HCT116 (cell line): ENCODE data around the gene MAPK4. TPM values are rescaled to one million over a fixed set of nuclear protein-coding genes. Genes with fewer than 3 reads are reported as not detected.

ENCODE experiments used
- ATAC-seq: fragments of 200-7000 bp; cut with Tn5 transposase; 2 replicates; pipeline ENCODE4 v1.9.1; 2020; ENCODE audit warnings: mild to moderate bottlenecking, moderate library complexity
- BruUV-seq: library from RNA; stranded (reverse); fragments of 400-500 nt; replicated peaks from 2 replicates; lab custom pipeline; 2021; lab: Mats Ljungman, UMichigan
- CTCF ChIA-PET: fragments of 300-600 bp; sonication (Branson Sonifier 250); formaldehyde crosslinking; loops from one replicate; lab custom pipeline; 2021; ENCODE audit warnings: antibody characterized with exemption; lab: Charles Lee
- POLR2A ChIA-PET: fragments of 300-600, 350-600 bp; sonication (Branson Sonifier 250); formaldehyde crosslinking; loops from one replicate; lab custom pipeline; 2021; ENCODE audit warnings: antibody characterized with exemption; lab: Charles Lee
- RAD21 ChIA-PET, 2 experiments: fragments of 300-600 bp; sonication (Branson Sonifier 250); formaldehyde crosslinking; loops; one replicate each; lab custom pipeline; 2023; ENCODE audit warnings: low total read pairs in 2 of 2; ENCODE audit not compliant: uncharacterized antibody in 2 of 2, unreplicated experiment in 2 of 2, low non-redundant PET in 1 of 2; lab: Charles Lee
- DNase-seq: peaks from one replicate; pipeline ENCODE4 v3.0.0-alpha.2; 2010; ENCODE audit warnings: low read depth, low spot score
- H2AFZ ChIP-seq: fragments of 200-600 bp; shearing (Covaris generic), sonication (generic); 2 replicates; pipeline ENCODE4 v1.6.1; 2017; ENCODE audit warnings: low read depth, mixed run types, mixed read lengths, antibody characterized with exemption, low read length; ENCODE audit not compliant: poor library complexity, severe bottlenecking
- H3K27ac ChIP-seq: 2 replicates; pipeline ENCODE4 v1.5.1; 2012; ENCODE audit warnings: low read depth, low read length
- H3K27me3 ChIP-seq: fragments of 200-600 bp; sonication (generic); 2 replicates; pipeline ENCODE4 v1.6.1; 2016; ENCODE audit warnings: mixed run types, low read length, mixed read lengths; ENCODE audit not compliant: insufficient read depth
- H3K36me3 ChIP-seq, 2 experiments: fragments of 200-500 bp in 1 of 2; fragments of 200-600 bp in 1 of 2; sonication (Bioruptor generic) in 1 of 2; sonication (generic) in 1 of 2; 2 replicates each; pipeline versions ENCODE4 v1.5.1 to v1.6.1; 2014 to 2016; ENCODE audit warnings: low read length in 2 of 2, inconsistent platforms in 1 of 2, mixed read lengths in 1 of 2, mixed run types in 1 of 2; ENCODE audit not compliant: insufficient read depth in 2 of 2, control insufficient read depth in 1 of 2
- H3K4me1 ChIP-seq, 2 experiments: fragments of 200-600 bp in 1 of 2; sonication (generic) in 1 of 2; 2 replicates each; pipeline versions ENCODE4 v1.5.1 to v1.6.1; 2012 to 2017; ENCODE audit warnings: low read length in 2 of 2, inconsistent platforms in 1 of 2, mild to moderate bottlenecking in 1 of 2, mixed read lengths in 1 of 2, mixed run types in 1 of 2, moderate library complexity in 1 of 2; ENCODE audit not compliant: insufficient read depth in 2 of 2, control insufficient read depth in 1 of 2
- H3K4me2 ChIP-seq: fragments of 200-600 bp; sonication (generic); 2 replicates; pipeline ENCODE4 v1.6.1; 2017; ENCODE audit warnings: mixed run types, low read length, mixed read lengths
- H3K4me3 ChIP-seq, 2 experiments: fragments of 200-600 bp in 1 of 2; sonication (generic) in 1 of 2; replicated peaks in 1 of 2; 2 replicates each; pipeline ENCODE4 v1.5.1; 2011 to 2016; ENCODE audit warnings: low read length in 2 of 2, control low read depth in 1 of 2, low read depth in 1 of 2, mild to moderate bottlenecking in 1 of 2, mixed read lengths in 1 of 2, mixed run types in 1 of 2
- H3K79me2 ChIP-seq: fragments of 200-600 bp; sonication (generic); 2 replicates; pipeline ENCODE4 v1.6.1; 2017; ENCODE audit warnings: mild to moderate bottlenecking, mixed run types, low read length, moderate library complexity, mixed read lengths; ENCODE audit not compliant: insufficient read depth
- H3K9ac ChIP-seq: fragments of 200-600 bp; sonication (generic); 2 replicates; pipeline ENCODE4 v1.6.1; 2016; ENCODE audit warnings: low read length, mixed read lengths
- H3K9me2 ChIP-seq: fragments of 200-600 bp; sonication (generic), shearing (Covaris generic); 2 replicates; pipeline ENCODE4 v1.6.1; 2017; ENCODE audit warnings: mixed run types, mild to moderate bottlenecking, moderate library complexity; ENCODE audit not compliant: insufficient read depth
- H3K9me3 ChIP-seq, 2 experiments: fragments of 200-500 bp in 1 of 2; fragments of 200-600 bp in 1 of 2; sonication (Bioruptor generic) in 1 of 2; sonication (generic) in 1 of 2; 2 replicates each; pipeline ENCODE4 v1.6.1; 2014 to 2017; ENCODE audit warnings: low read length in 2 of 2, mixed read lengths in 2 of 2, inconsistent platforms in 1 of 2, low read depth in 1 of 2, mild to moderate bottlenecking in 1 of 2, mixed run types in 1 of 2, moderate library complexity in 1 of 2; ENCODE audit not compliant: control insufficient read depth in 1 of 2, insufficient read depth in 1 of 2
- H4K20me1 ChIP-seq: fragments of 200-600 bp; sonication (generic), shearing (Covaris generic); 2 replicates; pipeline ENCODE4 v1.6.1; 2017; ENCODE audit warnings: mixed run types, mild to moderate bottlenecking, moderate library complexity; ENCODE audit not compliant: insufficient read depth
- CBX3 ChIP-seq: IDR thresholded peaks from 2 replicates; pipeline ENCODE4 v1.6.1; 2012; ENCODE audit warnings: low read depth
- CEBPB ChIP-seq: IDR thresholded peaks from 2 replicates; pipeline ENCODE4 v1.6.1; 2012; ENCODE audit warnings: low read depth
- CTCF ChIP-seq, 3 experiments: fragments of 200-600 bp in 1 of 3; sonication (generic) in 1 of 3; IDR thresholded peaks in 2 of 3; conservative IDR thresholded peaks in 1 of 3; 2 replicates each; pipeline ENCODE4 v1.5.1; 2012 to 2017; ENCODE audit warnings: low read depth in 2 of 3, low read length in 2 of 3, antibody characterized with exemption in 1 of 3, borderline replicate concordance in 1 of 3, control low read depth in 1 of 3, mild to moderate bottlenecking in 1 of 3, mixed read lengths in 1 of 3, mixed run types in 1 of 3, moderate library complexity in 1 of 3; ENCODE audit not compliant: insufficient read depth in 1 of 3
- EGR1 ChIP-seq: IDR thresholded peaks from 2 replicates; pipeline ENCODE4 v1.6.1; 2012; ENCODE audit warnings: low read depth
- ELF1 ChIP-seq: IDR thresholded peaks from 2 replicates; pipeline ENCODE4 v1.6.1; 2012; ENCODE audit warnings: low read depth, borderline replicate concordance
- EZH2 ChIP-seq: fragments of 200-600 bp; sonication (generic); IDR thresholded peaks from 2 replicates; pipeline ENCODE4 v1.6.1; 2017; ENCODE audit warnings: antibody characterized with exemption, mixed run types
- EZH2phosphoT487 ChIP-seq: fragments of 200-600 bp; IDR thresholded peaks from 2 replicates; pipeline ENCODE4 v1.6.1; 2018; ENCODE audit warnings: antibody characterized with exemption, borderline replicate concordance
- FOSL1 ChIP-seq: IDR thresholded peaks from 2 replicates; pipeline ENCODE4 v1.6.1; 2012; ENCODE audit warnings: low read depth
- MAX ChIP-seq: IDR thresholded peaks from 2 replicates; pipeline ENCODE4 v1.6.1; 2012
- POLR2A ChIP-seq: IDR thresholded peaks from 2 replicates; pipeline ENCODE4 v1.7.0; 2011; ENCODE audit warnings: borderline replicate concordance; ENCODE audit not compliant: insufficient read depth, insufficient read length; ENCODE audit errors: extremely low read depth
- RAD21 ChIP-seq: IDR thresholded peaks from 2 replicates; pipeline ENCODE4 v1.6.1; 2012; ENCODE audit warnings: low read depth, mild to moderate bottlenecking
- SRF ChIP-seq: IDR thresholded peaks from 2 replicates; pipeline ENCODE4 v1.6.1; 2012; ENCODE audit warnings: low read depth
- TCF7L2 ChIP-seq: IDR thresholded peaks from 2 replicates; pipeline ENCODE4 v1.7.0; 2011; ENCODE audit warnings: borderline replicate concordance, inconsistent platforms; ENCODE audit not compliant: insufficient read depth, insufficient read length; ENCODE audit errors: extremely low read depth
- YY1 ChIP-seq: IDR thresholded peaks from 2 replicates; pipeline ENCODE4 v1.6.1; 2011; ENCODE audit warnings: low read length, low read depth, moderate library complexity, mild to moderate bottlenecking; ENCODE audit not compliant: insufficient replicate concordance; ENCODE audit errors: extremely low read depth
- ZFX ChIP-seq: fragments of 450-650 bp; IDR thresholded peaks from 2 replicates; pipeline ENCODE4 v1.6.1; 2017
- ZNF274 ChIP-seq: fragments of 200-500 bp; sonication (Bioruptor generic); IDR thresholded peaks from 2 replicates; pipeline ENCODE4 v1.6.1; 2014; ENCODE audit warnings: mild to moderate bottlenecking, low read depth, low read length, inconsistent platforms
- intact Hi-C: fragments of 100-400 bp; cut with micrococcal nuclease; formaldehyde crosslinking; loops from 2 replicates; pipeline ENCODE4 v1.10.0; 2022
- total RNA-seq: library from RNA; stranded (reverse); gene quantifications from one replicate; pipeline ENCODE4 v1.2.1, GENCODE V29; 2021; ENCODE audit not compliant: unreplicated experiment

Gene MAPK4
- total RNA-seq, 1 experiment from 2014 or later = 0.89 TPM

GRCh38 chr18:50686409-50686808, 126.5 kb downstream of the MAPK4 start:
- H3K9me3 ChIP-seq = no peaks in the 10 kb centered on the region
- H3K27me3 ChIP-seq = peaks cover 5% of the 10 kb centered on the region; the same call in 1 of the 2 replicates
- no peaks in the 10 kb centered on the region for H3K79me2 ChIP-seq
- H2AFZ ChIP-seq = no peak overlapping the region
- no peak overlapping the region for H3K4me3 ChIP-seq
- H3K4me1 ChIP-seq = no peaks in the 10 kb centered on the region
- ChIA-PET CTCF (no interaction called here), POLR2A (no interaction called here), RAD21 (no interaction called here)
- H4K20me1 ChIP-seq = no peaks in the 10 kb centered on the region
- DNase-seq (no peak), ATAC-seq (no peak)
- H3K27ac ChIP-seq = no peak overlapping the region
- H3K4me2 ChIP-seq = no peak overlapping the region
- no peak overlapping the region for H3K9ac ChIP-seq
- BruUV-seq = no TSS peak
- intact Hi-C loops = no loop called here
- H3K36me3 ChIP-seq = no peaks in the 10 kb centered on the region
- no peaks in the 10 kb centered on the region for H3K9me2 ChIP-seq
- TF ChIP-seq CTCF (IDR thresholded peaks at IDR 0.05 in 2 of 3, conservative IDR thresholded peaks at IDR 0.05 in 1 of 3; ENCODE audit: borderline replicate concordance in 1 of 3, insufficient read depth in 1 of 3, low read depth in 2 of 3, low read length in 2 of 3) (no peak), FOSL1 (no peak), RAD21 (no peak), CBX3 (no peak), POLR2A (no peak), EZH2 (no peak)

- no peak overlapping the region for H3K27ac ChIP-seq
- no peaks in the 10 kb centered on the region for H4K20me1 ChIP-seq
- H3K9me3 ChIP-seq = no peaks in the 10 kb centered on the region
- no peaks in the 10 kb centered on the region for H3K9me2 ChIP-seq
- CTCF ChIA-PET = interaction anchor here (0.6 kb wide), 1 partner anchor 666 kb away, joined by 3 read pairs; no protein-coding TSS in a partner anchor
- H3K4me3 ChIP-seq = no peak overlapping the region
- H3K4me1 ChIP-seq = no peaks in the 10 kb centered on the region
- RAD21 ChIA-PET = no interaction called here
- POLR2A ChIA-PET = no interaction called here
- DNase-seq (no peak), ATAC-seq (no peak)
- no peaks in the 10 kb centered on the region for H3K36me3 ChIP-seq
- H3K27me3 ChIP-seq = peaks cover 5% of the 10 kb centered on the region; the same call in 1 of the 2 replicates
- no peaks in the 10 kb centered on the region for H3K79me2 ChIP-seq
- BruUV-seq = no TSS peak
- TF ChIP-seq SRF (no peak), RAD21 (no peak), POLR2A (no peak), EZH2 (no peak), ZNF274 (no peak), CBX3 (no peak), YY1 (no peak), ZFX (no peak), CTCF (IDR thresholded peaks at IDR 0.05 in 2 of 3, conservative IDR thresholded peaks at IDR 0.05 in 1 of 3; ENCODE audit: borderline replicate concordance in 1 of 3, insufficient read depth in 1 of 3, low read depth in 2 of 3, low read length in 2 of 3) (no peak), MAX (no peak), CEBPB (no peak), ELF1 (no peak), TCF7L2 (no peak), FOSL1 (no peak), EZH2phosphoT487 (no peak), EGR1 (no peak)
- intact Hi-C loops = no loop called here
- no peak overlapping the region for H3K4me2 ChIP-seq
- no peak overlapping the region for H3K9ac ChIP-seq
- no peak overlapping the region for H2AFZ ChIP-seq
These were observed 127.6 kb downstream of the MAPK4 start for GRCh38 chr18:50687491-50687890.
